WI38 (cell line): ENCODE measurements around the gene EXOSC5.

Source experiments
- H3K4me3 ChIP-seq: 2 replicates; pipeline ENCODE4 v1.5.1; 2011; ENCODE audit warnings: low read depth, mild to moderate bottlenecking, control low read depth, low read length
- TF ChIP-seq, protein P1 (sequence below): IDR thresholded peaks from 2 replicates; pipeline ENCODE4 v1.5.1; 2012; ENCODE audit warnings: low read depth, mild to moderate bottlenecking, control low read depth, low read length

Gene EXOSC5

DNA sequence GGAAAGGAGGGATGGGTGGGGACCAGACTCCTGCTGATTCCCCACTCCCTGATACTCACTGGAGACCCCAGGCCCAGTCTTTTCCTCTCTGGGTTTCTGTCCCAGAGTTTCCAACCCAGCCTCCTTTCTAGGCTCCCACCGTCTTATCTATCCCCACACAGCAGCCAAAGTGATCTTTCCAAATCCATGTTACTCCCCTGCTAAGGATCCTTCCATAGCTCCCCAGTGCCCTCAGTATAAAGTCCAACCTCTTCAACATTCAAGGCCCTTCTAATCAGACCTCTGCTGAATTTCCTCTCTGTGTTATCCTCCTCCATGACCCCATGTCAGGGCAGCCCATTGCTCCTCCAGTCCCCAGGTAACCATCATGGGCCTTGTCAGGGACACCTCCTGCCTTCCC lies 42.1 kb downstream of the EXOSC5 start:
- TF ChIP-seq, protein P1, sequence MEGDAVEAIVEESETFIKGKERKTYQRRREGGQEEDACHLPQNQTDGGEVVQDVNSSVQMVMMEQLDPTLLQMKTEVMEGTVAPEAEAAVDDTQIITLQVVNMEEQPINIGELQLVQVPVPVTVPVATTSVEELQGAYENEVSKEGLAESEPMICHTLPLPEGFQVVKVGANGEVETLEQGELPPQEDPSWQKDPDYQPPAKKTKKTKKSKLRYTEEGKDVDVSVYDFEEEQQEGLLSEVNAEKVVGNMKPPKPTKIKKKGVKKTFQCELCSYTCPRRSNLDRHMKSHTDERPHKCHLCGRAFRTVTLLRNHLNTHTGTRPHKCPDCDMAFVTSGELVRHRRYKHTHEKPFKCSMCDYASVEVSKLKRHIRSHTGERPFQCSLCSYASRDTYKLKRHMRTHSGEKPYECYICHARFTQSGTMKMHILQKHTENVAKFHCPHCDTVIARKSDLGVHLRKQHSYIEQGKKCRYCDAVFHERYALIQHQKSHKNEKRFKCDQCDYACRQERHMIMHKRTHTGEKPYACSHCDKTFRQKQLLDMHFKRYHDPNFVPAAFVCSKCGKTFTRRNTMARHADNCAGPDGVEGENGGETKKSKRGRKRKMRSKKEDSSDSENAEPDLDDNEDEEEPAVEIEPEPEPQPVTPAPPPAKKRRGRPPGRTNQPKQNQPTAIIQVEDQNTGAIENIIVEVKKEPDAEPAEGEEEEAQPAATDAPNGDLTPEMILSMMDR: no peak
- H3K4me3 ChIP-seq: no peak overlapping the region

DNA sequence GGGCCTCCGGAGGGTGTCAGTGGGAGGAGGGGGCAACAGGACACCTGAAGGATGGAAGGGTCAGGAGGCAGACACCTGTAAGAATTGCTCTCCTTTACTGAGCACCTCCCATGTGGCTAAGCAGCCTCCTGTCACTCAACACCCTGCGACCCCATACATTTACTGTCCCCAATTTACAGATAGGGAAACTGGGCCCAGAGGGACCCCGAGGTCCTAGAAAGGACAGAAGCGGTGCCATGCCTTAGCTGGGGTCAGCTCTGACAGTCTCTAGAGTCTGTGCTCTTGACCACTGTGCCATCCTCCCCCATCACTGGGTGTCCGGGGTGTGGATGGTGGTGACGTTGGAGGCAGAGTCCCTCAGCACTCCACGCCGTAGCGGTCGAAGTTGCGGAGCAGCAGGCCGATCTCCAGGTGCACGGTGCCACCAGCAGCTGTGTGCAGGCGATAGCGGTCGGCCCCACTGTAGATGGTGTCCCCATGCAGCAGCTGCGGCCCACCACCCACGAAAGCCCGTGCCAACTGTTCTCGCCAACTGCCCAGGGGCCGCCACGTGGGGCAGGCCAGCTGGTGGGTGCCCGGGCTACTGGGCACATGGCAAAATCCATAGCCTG lies 42.7 kb downstream of the EXOSC5 start:
- TF ChIP-seq, protein P1: no peak
- peak overlapping the region; percentile 92 for H3K4me3 ChIP-seq

DNA sequence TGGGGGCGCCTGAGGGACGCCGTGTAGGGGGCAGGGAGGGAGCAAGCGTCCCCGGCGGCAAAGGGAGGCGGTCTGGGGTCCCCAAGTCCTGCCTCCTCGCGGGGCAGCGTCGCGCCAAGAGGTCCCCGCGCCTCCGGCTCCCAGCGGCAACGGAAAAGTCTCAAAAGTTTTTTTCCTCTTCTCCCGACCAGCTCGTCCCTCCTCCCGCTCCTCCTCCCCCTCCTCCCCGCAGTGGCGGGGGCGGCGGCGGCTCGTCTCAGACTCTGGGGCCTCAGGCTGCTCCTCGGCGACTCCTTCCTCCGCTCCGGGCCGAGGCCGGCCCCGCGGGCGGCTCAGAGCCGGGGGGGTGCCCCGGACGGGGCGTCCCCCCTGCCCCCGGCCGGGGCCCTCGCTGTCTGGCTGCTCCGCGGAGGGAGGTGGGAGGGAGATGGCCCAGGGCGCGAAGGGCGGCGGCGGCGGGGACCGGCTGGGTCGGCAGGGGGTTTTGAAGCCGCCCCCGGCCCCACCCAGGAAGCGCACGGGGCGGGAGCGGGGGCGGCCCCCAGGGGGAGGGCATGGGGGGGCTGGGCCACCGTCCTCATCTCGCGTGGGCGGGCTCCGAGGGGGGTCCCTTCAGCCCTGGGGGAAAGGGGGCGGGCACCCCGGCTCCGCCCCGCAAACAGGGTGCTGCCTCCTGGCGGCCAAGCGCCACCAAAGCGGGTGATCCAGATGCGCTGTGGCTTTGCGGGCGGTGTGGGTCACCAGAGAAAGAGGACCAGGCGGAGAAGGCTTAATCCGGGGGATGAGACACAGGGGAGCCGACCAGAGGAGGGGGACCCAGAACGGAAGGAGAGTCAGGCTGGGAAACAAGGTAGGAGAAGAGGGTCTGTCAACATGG lies 43.5 kb downstream of the EXOSC5 start, which contains the start of gene TGFB1:
TSS of gene TGFB1 (minus strand) at position 457 of the 877 bp plus-strand sequence. CDS start 878 bp downstream, outside the sequence.
- TF ChIP-seq, protein P1: peak; percentile 79
- peak within 1 kb of the TSS; percentile 92 for H3K4me3 ChIP-seq

- TF ChIP-seq, protein P1: peak; percentile 35; the same call in 1 of the 2 replicates
- peak overlapping the region; percentile 92 for H3K4me3 ChIP-seq
Observed at GRCh38 chr19:41352609-41353465, 44.3 kb downstream of the EXOSC5 start.

- H3K4me3 ChIP-seq: peak overlapping the region; percentile 92
- TF ChIP-seq, protein P1: no peak
Observed at GRCh38 chr19:41352279-41352608, 44.9 kb downstream of the EXOSC5 start.

DNA sequence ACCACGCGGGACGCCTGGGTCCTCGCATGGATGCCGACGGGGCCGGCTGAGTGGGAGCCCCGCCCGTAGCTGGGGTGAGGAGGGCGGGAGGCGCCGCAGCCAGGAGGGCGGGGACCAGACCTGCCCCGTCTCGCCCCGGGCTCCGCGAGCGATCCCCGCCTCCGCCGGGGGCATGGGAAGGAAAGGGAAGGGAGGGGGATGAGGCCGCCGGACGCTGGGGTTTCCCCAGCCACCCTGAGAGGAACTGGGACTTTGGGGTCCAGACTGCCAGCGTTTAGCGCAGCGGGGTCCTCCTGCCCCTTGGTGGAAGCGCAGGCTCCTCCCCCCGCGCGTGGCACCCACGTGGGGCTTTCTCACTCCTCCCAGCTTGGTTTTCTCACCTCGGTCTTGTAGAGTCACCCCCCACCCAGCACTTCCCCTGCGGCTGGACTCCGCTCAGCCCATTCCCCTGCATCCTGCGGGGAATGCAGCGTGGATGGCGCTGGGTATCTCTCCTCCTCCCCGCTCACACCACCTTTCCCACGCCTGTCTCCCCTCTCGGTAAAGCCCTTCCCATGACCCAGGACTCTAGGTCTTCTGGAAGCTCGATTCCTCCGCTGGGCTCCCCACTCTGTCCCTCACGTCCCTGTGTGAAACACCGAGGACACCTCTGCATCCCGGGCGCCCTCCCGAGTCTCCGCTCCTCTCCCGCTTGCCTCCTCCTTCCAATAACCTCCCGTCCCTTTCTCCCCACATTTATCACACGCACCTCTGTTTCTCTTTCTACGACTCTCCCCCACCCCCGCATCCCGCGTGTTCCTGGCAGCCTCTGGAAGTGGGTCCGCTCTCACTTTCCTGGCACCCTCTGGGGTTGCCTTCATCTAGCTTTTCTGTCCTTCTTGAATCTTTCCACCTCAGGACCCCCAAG lies 45.6 kb downstream of the EXOSC5 start:
- peak overlapping the region; percentile 92 for H3K4me3 ChIP-seq
- TF ChIP-seq, protein P1: no peak
